ENCODE results near the gene LRRC8E.

The LRRC8E gene

DNA sequence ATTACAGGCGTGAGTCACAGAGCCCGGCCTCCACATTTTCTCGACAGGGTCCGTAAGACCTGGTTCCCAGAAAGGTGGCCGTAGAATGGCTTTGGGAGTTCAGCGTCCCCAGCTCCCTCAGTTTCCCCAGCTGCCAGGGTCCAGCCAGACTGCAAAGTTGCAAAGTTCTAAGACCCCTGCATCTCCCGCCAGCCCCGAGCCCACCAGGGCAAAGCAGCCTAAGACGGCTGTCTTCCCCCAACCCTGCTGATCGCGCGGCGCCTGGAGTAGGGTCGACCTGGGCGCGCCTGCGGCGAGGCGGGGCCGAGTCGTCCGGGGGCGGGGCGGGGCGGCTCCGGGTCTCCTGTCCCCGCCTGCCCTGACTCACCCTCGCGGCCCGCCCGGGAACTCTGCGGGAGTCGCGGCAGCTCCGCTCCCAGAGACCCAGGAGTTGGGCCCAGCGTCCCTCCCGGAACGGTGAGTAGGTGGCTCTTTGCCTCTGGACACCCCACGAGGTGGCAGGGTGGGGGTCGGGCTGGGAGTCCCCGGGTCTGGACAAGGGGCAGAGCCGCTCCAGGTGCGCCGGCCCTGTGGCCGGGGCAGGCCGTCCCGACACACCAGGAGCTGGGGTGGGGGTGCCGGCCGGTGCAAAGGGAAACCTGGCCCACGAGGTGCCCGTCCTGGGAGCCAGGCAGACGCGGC lies at the start of gene LRRC8E:
TSS of gene LRRC8E (plus strand) at position 366 of the 681 bp plus-strand sequence. CDS start 7,094 bp downstream, outside the sequence.
- peaks cover 25% of the 10 kb centered on the region for H3K27me3 ChIP-seq (ENCODE audit: insufficient read depth, low read length)
- H2AFZ ChIP-seq (ENCODE audit: low read depth, low read length): no peak within 1 kb of the TSS
- H3K9me3 ChIP-seq (ENCODE audit: low read length): no peaks in the 10 kb centered on the region
- no peaks in the 10 kb centered on the region for H3K4me1 ChIP-seq (ENCODE audit: insufficient read depth, low read length)
- no peaks in the 10 kb centered on the region for H3K36me3 ChIP-seq (ENCODE audit: insufficient read depth, low read length)
- no peak within 1 kb of the TSS for H3K4me3 ChIP-seq (ENCODE audit: low read length)

DNA sequence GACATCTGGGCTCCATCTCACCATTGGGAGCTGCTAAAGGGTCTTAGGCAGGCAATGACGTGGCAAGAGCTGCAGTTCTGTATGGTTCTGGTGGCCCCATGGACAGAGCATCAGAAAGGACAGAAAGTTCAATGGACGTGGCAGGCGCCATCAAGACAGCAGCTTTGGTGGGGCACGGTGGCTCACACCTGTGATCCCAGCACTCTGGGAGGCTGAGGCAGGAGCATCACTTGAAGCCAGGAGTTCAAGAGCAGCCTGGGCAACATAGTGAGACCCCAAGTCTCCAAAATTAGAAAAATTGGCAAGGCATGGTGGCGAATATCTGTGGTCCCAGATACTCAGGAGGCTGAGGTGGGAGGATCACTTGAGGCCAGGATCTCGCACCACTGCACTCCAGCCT lies 48.8 kb upstream of the LRRC8E start:
- Histone ChIP-seq H3K4me1 (ENCODE audit: insufficient read depth, low read length) (no peaks in the 10 kb centered on the region), H3K9me3 (ENCODE audit: low read length) (no peaks in the 10 kb centered on the region), H2AFZ (ENCODE audit: low read depth, low read length) (no peak overlapping the region), H3K27me3 (ENCODE audit: insufficient read depth, low read length) (no peaks in the 10 kb centered on the region), H3K36me3 (ENCODE audit: insufficient read depth, low read length) (no peaks in the 10 kb centered on the region), H3K4me3 (ENCODE audit: low read length) (no peak overlapping the region)

DNA sequence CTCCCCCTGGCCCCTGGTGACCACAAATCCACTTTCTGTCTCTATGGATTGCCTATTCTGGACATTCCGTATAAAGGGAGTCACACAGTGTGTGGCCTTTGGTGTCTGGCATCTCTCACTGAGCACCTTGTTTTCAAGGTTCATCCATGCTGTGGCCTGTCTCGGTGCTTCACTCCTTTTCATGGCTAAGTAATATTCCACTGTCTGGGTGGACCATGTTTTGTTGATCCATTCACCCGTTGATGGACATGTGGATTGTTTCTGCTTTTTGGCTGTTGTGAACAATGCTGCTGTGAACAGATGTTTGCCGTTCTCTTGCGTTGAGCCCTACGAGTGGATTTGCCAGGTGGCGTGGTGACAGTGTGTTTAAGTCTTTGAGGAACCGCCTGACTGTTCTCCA lies 47.7 kb upstream of the LRRC8E start:
- Histone ChIP-seq H3K9me3 (ENCODE audit: low read length) (no peaks in the 10 kb centered on the region), H2AFZ (ENCODE audit: low read depth, low read length) (no peak overlapping the region), H3K27me3 (ENCODE audit: insufficient read depth, low read length) (no peaks in the 10 kb centered on the region), H3K36me3 (ENCODE audit: insufficient read depth, low read length) (no peaks in the 10 kb centered on the region), H3K4me1 (ENCODE audit: insufficient read depth, low read length) (no peaks in the 10 kb centered on the region), H3K4me3 (ENCODE audit: low read length) (no peak overlapping the region)

- H2AFZ ChIP-seq (ENCODE audit: low read depth, low read length): no peak overlapping the region
- H3K4me3 ChIP-seq (ENCODE audit: low read length): no peak overlapping the region
- H3K36me3 ChIP-seq (ENCODE audit: insufficient read depth, low read length): no peaks in the 10 kb centered on the region
- H3K4me1 ChIP-seq (ENCODE audit: insufficient read depth, low read length): no peaks in the 10 kb centered on the region
- no peaks in the 10 kb centered on the region for H3K9me3 ChIP-seq (ENCODE audit: low read length)
- no peaks in the 10 kb centered on the region for H3K27me3 ChIP-seq (ENCODE audit: insufficient read depth, low read length)
These were observed 46.3 kb upstream of the LRRC8E start for GRCh38 chr19:7841751-7842660.

GRCh38 chr19:7842661-7843294 lies 45.5 kb upstream of the LRRC8E start:
- Histone ChIP-seq H3K36me3 (ENCODE audit: insufficient read depth, low read length) (no peaks in the 10 kb centered on the region), H3K9me3 (ENCODE audit: low read length) (no peaks in the 10 kb centered on the region), H2AFZ (ENCODE audit: low read depth, low read length) (no peak overlapping the region), H3K4me3 (ENCODE audit: low read length) (no peak overlapping the region), H3K4me1 (ENCODE audit: insufficient read depth, low read length) (no peaks in the 10 kb centered on the region), H3K27me3 (ENCODE audit: insufficient read depth, low read length) (no peaks in the 10 kb centered on the region)

DNA sequence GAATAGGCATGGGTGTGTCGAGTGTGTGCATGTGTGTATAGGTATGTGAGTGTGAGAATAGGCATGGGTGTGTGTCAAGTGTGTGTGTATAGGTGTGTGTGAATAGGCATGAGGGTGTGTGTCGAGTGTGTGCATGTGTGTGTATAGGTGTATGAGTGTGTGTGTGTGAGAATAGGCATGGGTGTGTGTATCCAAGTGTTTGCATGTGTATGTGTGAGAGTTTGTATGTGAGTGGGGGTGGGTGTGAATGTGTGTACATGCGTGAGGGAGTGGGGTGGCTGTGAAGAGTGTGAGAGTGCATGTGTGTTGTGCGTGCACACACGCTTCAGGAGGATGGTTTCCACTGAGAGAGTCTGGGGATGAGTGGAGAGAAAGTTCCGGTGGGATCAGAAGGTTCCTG lies 44.8 kb upstream of the LRRC8E start:
- Histone ChIP-seq H2AFZ (ENCODE audit: low read depth, low read length) (no peak overlapping the region), H3K4me3 (ENCODE audit: low read length) (no peak overlapping the region), H3K4me1 (ENCODE audit: insufficient read depth, low read length) (no peaks in the 10 kb centered on the region)

DNA sequence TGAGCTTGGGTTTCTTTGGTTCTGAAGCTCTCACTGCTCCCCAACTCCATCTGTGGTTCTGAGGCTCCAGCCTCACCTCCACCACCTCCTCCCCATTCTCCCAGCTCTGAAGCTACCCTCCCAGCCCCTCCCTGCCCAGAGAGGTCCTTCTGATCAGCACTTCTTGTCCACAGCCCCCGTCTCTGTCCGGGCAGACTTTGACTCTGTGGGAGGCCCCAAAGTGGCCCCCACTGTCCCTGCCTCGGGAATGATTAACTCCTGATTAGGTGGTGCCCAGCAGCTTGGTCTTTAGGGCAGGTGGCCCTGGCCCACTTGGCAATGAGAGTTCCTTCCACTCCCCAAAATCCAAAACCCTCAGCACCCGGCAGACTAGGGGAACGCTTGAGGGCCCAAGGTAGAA lies 43.9 kb upstream of the LRRC8E start:
- no peaks in the 10 kb centered on the region for H3K27me3 ChIP-seq (ENCODE audit: insufficient read depth, low read length)
- no peaks in the 10 kb centered on the region for H3K36me3 ChIP-seq (ENCODE audit: insufficient read depth, low read length)
- H3K4me3 ChIP-seq (ENCODE audit: low read length): no peak overlapping the region
- no peaks in the 10 kb centered on the region for H3K9me3 ChIP-seq (ENCODE audit: low read length)
- no peak overlapping the region for H2AFZ ChIP-seq (ENCODE audit: low read depth, low read length)
- H3K4me1 ChIP-seq (ENCODE audit: insufficient read depth, low read length): no peaks in the 10 kb centered on the region

More for the DNA sequence above, 44.8 kb upstream of the LRRC8E start:
- Histone ChIP-seq H3K27me3 (ENCODE audit: insufficient read depth, low read length) (no peaks in the 10 kb centered on the region), H3K36me3 (ENCODE audit: insufficient read depth, low read length) (no peaks in the 10 kb centered on the region), H3K9me3 (ENCODE audit: low read length) (no peaks in the 10 kb centered on the region)

DNA sequence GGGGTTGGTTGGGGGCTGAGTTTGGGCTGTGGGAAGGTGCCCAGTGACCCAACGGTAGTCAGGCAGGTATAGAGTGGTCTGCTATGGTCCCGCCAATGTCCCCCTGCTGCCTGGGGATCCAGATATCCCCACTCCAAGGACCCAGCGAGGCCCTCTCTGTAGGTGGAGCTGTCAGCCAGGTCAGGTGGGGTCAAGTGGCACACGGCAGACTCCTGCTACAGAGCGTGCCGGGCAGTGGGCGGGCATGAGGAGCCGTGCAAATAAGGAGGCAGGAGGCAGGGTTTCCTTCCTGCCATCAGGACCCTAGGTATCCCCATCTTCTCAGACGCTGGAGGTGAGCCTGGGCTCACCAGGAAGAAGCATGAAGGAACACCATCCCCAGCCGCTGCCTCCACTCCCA lies 43.4 kb upstream of the LRRC8E start:
- no peaks in the 10 kb centered on the region for H3K27me3 ChIP-seq (ENCODE audit: insufficient read depth, low read length)
- H2AFZ ChIP-seq (ENCODE audit: low read depth, low read length): no peak overlapping the region
- H3K4me1 ChIP-seq (ENCODE audit: insufficient read depth, low read length): peaks cover under 1% of the 10 kb centered on the region
- no peak overlapping the region for H3K4me3 ChIP-seq (ENCODE audit: low read length)
- H3K36me3 ChIP-seq (ENCODE audit: insufficient read depth, low read length): no peaks in the 10 kb centered on the region
- no peaks in the 10 kb centered on the region for H3K9me3 ChIP-seq (ENCODE audit: low read length)

DNA sequence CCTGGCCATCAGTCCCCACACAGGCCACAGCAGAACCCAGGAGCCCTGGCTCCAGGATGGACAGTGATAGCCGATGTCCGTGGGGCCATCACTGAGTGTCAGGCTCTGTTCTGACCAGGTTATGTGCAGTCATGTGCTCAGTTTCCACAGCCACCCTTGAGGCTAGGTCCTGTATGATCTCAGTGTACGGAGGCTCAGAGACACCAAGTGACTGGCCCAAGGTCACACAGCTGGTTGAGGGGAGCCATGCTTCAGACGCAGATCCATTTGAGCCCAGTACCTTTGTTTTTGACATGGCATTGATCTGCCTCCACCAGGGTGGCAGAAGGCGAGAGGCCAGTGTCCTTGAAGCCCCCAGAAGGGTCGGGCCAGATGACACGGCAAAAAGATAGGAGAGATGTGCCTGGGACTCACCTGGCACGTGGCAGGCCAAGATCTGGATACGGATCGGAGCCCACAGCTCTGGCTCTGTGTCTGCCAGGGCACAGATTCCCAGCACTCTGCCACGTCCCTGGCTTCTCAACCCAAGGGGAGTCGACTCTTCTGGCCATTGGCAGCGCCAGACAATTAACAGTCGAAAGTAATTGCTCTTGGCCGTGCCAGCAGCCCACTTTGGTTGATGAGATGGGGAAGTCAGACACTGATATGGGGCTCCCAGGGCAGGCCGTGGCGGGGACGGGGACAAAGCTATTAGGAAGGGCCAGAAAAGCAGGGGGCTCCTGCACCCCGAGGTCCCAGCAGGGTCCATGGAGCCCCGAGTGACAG lies 42.7 kb upstream of the LRRC8E start:
- Histone ChIP-seq H3K9me3 (ENCODE audit: low read length) (no peaks in the 10 kb centered on the region), H3K27me3 (ENCODE audit: insufficient read depth, low read length) (no peaks in the 10 kb centered on the region), H3K36me3 (ENCODE audit: insufficient read depth, low read length) (no peaks in the 10 kb centered on the region), H2AFZ (ENCODE audit: low read depth, low read length) (no peak overlapping the region), H3K4me3 (ENCODE audit: low read length) (no peak overlapping the region), H3K4me1 (ENCODE audit: insufficient read depth, low read length) (peaks cover 5% of the 10 kb centered on the region)

DNA sequence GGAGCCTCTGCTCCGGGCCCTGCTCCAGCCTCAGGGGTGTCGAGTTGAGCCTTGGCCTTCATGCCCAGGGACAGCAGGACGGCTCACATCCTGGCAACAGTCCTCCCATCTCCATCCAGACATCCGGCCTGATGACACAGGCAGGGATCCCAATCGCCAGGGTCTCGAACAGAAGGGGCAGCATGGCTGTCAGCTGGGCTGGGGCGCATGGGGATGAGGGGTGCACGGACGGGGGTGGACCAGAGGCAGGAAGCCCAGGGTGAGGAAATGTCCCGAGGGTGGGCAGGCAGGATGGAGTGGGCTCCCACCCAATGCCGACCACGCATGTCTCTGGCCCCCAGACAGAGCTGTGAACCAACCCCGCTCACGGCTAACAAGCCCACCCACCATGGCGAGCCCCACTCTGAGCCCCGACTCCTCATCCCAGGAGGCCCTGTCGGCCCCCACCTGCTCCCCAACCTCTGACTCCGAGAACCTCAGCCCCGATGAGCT lies 42.1 kb upstream of the LRRC8E start:
- Histone ChIP-seq H2AFZ (ENCODE audit: low read depth, low read length) (no peak overlapping the region), H3K4me3 (ENCODE audit: low read length) (no peak overlapping the region), H3K36me3 (ENCODE audit: insufficient read depth, low read length) (no peaks in the 10 kb centered on the region), H3K27me3 (ENCODE audit: insufficient read depth, low read length) (no peaks in the 10 kb centered on the region), H3K9me3 (ENCODE audit: low read length) (no peaks in the 10 kb centered on the region), H3K4me1 (ENCODE audit: insufficient read depth, low read length) (peaks cover 5% of the 10 kb centered on the region)

DNA sequence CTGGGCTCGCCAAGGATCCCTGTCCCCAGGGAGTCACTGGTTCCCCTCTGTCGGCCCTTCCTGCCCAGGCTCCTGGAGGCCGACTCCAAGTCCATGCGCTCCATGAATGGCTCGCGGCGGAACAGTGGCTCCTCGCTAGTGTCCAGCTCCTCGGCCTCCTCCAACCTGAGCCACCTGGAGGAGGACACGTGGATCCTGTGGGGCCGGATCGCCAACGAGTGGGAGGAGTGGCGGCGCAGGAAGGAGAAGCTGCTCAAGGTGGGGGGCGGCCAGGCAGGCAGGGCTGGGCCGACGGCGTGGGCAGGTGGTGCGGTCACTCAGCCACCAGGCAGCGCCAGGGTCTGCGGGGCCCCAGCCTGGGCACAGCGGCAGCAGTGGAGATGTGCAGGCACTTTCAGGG lies 40.6 kb upstream of the LRRC8E start:
- Histone ChIP-seq H3K4me3 (ENCODE audit: low read length) (no peak overlapping the region), H3K36me3 (ENCODE audit: insufficient read depth, low read length) (no peaks in the 10 kb centered on the region), H3K27me3 (ENCODE audit: insufficient read depth, low read length) (no peaks in the 10 kb centered on the region), H2AFZ (ENCODE audit: low read depth, low read length) (no peak overlapping the region), H3K9me3 (ENCODE audit: low read length) (no peaks in the 10 kb centered on the region), H3K4me1 (ENCODE audit: insufficient read depth, low read length) (peaks cover 18% of the 10 kb centered on the region)

DNA sequence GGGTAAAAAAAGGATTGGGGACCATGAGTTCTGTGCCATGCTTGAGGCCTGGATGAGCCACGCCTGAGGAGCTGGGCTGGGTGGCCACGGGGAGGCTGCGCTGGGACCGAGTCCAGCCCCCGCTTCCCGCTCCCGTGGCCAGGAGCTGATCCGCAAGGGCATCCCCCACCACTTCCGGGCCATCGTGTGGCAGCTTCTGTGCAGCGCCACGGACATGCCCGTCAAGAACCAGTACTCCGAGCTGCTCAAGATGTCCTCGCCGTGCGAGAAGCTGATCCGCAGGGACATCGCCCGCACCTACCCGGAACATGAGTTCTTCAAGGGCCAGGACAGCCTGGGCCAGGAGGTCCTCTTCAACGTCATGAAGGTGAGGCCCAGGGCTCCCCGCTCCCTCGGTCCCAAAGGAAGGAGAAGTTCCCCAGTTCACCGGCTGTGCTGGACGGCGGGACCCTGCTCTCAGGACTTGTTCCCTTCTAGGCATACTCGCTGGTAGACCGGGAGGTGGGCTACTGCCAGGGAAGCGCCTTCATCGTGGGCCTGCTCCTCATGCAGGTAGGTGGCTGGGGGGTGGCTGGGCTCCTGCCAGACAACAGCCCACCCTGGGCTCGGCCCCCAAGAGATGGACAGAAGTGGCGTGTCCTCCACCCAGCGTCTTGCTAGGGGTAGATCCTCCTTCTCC lies 39.4 kb upstream of the LRRC8E start:
- no peaks in the 10 kb centered on the region for H3K9me3 ChIP-seq (ENCODE audit: low read length)
- H3K4me3 ChIP-seq (ENCODE audit: low read length): no peak overlapping the region
- peaks cover 26% of the 10 kb centered on the region for H3K4me1 ChIP-seq (ENCODE audit: insufficient read depth, low read length)
- H3K36me3 ChIP-seq (ENCODE audit: insufficient read depth, low read length): no peaks in the 10 kb centered on the region
- H2AFZ ChIP-seq (ENCODE audit: low read depth, low read length): no peak overlapping the region
- H3K27me3 ChIP-seq (ENCODE audit: insufficient read depth, low read length): no peaks in the 10 kb centered on the region
